Neural progenitor cell (in vitro differentiated cells): Measurements from ENCODE around the gene SLAMF7.
"Not testable (repeated sequence)": the region's sequence is repeated elsewhere in the genome, so short reads cannot be mapped to it uniquely, and the experiment has no call there.

Experiments used
- CTCF ChIP-seq: fragments of 200-600 bp; sonication (generic); IDR thresholded peaks from 2 replicates; pipeline ENCODE4 v1.5.1; 2017; ENCODE audit warnings: antibody characterized with exemption, mild to moderate bottlenecking
- EZH2 ChIP-seq: fragments of 200-600 bp; sonication (generic); IDR thresholded peaks from 2 replicates; pipeline ENCODE4 v1.6.1; 2017; ENCODE audit warnings: antibody characterized with exemption, mild to moderate bottlenecking, moderate library complexity
- EZH2phosphoT487 ChIP-seq: fragments of 200-600 bp; sonication (generic); IDR thresholded peaks from 2 replicates; pipeline ENCODE4 v1.6.1; 2017; ENCODE audit warnings: antibody characterized with exemption

GRCh38 chr1:160705212-160705621, 33.8 kb upstream of the SLAMF7 start:
- TF ChIP-seq CTCF, EZH2, EZH2phosphoT487: not testable (repeated sequence)
